Activated CD4-positive, alpha-beta memory T cell treated with anti-CD3 and anti-CD28 coated beads, Interleukin-2, amount 10 ng/mL, durations not matched to agents 7 days and 5 days (primary cell): ENCODE data around the gene MAP7D3. TPM values are rescaled to one million over a fixed set of nuclear protein-coding genes. Genes with fewer than 3 reads are reported as not detected.
"Not testable (repeated sequence)": the region's sequence is repeated elsewhere in the genome, so short reads cannot be mapped to it uniquely, and the experiment has no call there.

Experiments used
- CTCF ChIA-PET: fragments of 350-600 bp; sonication (Branson Sonifier 250); formaldehyde crosslinking; loops from one replicate; lab custom pipeline; 2021; ENCODE audit warnings: antibody characterized with exemption, inconsistent platforms; lab: Charles Lee
- POLR2A ChIA-PET: fragments of 350-600 bp; sonication (Branson Sonifier 250); formaldehyde crosslinking; loops from one replicate; lab custom pipeline; 2021; ENCODE audit warnings: antibody characterized with exemption; lab: Charles Lee
- DNase-seq: peaks from one replicate; pipeline ENCODE4 v3.0.0-alpha.2; 2020
- H3K27ac Mint-ChIP-seq: one replicate; pipeline ENCODE4 v1.8.0; 2021; ENCODE audit warnings: mild to moderate bottlenecking, mixed read lengths
- H3K27me3 Mint-ChIP-seq: one replicate; pipeline ENCODE4 v1.8.0; 2021; ENCODE audit warnings: mixed read lengths
- H3K36me3 Mint-ChIP-seq: one replicate; pipeline ENCODE4 v1.8.0; 2021; ENCODE audit warnings: low read depth, mixed read lengths
- H3K4me1 Mint-ChIP-seq: one replicate; pipeline ENCODE4 v1.8.0; 2021; ENCODE audit warnings: mixed read lengths
- H3K4me3 Mint-ChIP-seq: one replicate; pipeline ENCODE4 v1.8.0; 2021; ENCODE audit warnings: mild to moderate bottlenecking, mixed read lengths
- H3K9me3 Mint-ChIP-seq: one replicate; pipeline ENCODE4 v1.8.0; 2021; ENCODE audit warnings: mixed read lengths
- total RNA-seq, 2 experiments: library from RNA; stranded (reverse); gene quantifications; one replicate each; pipeline ENCODE4 v1.2.3, GENCODE V29; 2021

The MAP7D3 gene
- total RNA-seq, 2 experiments from 2014 or later: 14.5 to 14.8 TPM

DNA sequence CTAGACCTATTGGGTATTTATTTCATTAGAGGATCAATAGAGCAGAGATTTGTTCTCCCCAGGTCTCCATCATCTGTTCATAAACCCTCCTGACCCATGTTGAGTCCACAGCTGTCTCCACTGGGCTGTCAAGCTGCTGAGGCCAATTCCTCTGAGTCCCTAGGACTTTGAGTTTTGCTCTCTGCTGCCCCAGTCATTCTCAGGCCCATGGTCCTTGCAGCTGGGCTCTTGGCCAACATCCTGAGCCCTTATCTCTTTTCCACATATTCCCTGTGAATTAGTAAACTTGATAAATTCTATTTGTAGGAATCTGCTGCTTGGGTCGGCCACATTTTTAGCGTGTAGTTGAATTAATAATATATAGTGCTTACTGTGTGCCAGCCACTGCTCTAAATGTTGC, 62.0 kb downstream of the MAP7D3 start:
- no peak overlapping the region for H3K4me3 Mint-ChIP-seq
- H3K27ac Mint-ChIP-seq: no peak overlapping the region
- no peak for DNase-seq
- H3K4me1 Mint-ChIP-seq: peaks cover 44% of the 10 kb centered on the region
- peaks cover 6% of the 10 kb centered on the region for H3K36me3 Mint-ChIP-seq
- ChIA-PET CTCF (interaction anchor here (1.2 kb wide), 1 partner anchor 26 kb away, joined by 4 read pairs; no protein-coding TSS in a partner anchor), POLR2A (no interaction called here)
- no peaks in the 10 kb centered on the region for H3K27me3 Mint-ChIP-seq
- no peaks in the 10 kb centered on the region for H3K9me3 Mint-ChIP-seq

DNA sequence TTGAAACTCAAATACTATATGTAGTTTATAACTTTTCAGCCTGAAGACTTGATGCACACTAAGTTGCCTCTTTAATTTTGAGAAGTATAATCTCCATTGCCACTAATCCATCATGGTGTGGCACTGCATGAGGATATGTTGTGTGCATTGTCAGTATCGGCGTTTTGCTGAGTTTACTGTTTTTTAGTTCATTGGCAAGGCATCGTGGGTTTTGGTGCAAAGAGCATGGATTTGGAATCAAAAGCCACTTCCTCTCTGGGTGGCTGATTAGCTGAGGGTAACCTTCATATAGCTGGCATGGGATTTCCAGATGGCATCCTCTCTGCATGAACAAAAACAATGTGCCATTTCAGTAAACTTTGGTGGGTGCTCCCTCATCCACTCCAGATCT, 65.2 kb downstream of the MAP7D3 start:
- CTCF ChIA-PET: no interaction called here
- POLR2A ChIA-PET: no interaction called here
- H3K9me3 Mint-ChIP-seq: no peaks in the 10 kb centered on the region

DNA sequence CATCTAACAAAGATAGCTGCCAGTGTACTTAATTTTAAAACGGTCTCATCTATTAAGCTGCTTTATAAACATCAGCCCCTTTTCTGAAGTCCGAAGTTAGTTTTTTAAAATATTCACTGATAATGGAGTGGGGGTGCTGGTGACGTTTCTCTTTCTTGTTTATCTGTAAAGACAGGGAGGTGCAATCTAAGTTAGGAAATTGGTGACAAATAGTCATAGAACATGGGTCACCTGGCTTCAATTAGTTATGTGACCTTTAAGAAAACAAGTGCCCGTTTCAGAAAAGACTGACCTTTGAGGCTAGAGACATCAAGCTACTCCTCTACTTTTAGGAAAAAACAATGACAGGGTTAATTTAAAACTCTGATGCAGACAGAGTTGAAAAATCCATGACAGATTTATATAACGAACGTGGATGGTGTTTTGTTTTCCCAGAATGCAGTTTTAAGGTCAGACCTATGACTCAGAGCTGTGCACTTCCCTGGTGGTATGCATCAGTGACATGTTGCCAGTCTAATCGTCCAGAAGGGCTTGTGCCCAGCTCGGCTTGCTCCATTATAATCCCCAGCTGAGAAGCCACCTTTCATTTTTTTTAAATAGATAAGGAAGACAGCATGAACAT, 65.7 kb downstream of the MAP7D3 start:
- Mint-ChIP-seq H3K4me1 (peaks cover 11% of the 10 kb centered on the region), H3K27ac (no peak overlapping the region), H3K27me3 (no peaks in the 10 kb centered on the region), H3K4me3 (no peak overlapping the region), H3K36me3 (no peaks in the 10 kb centered on the region), H3K9me3 (no peaks in the 10 kb centered on the region)
- no peak for DNase-seq
- POLR2A ChIA-PET: no interaction called here
- CTCF ChIA-PET: no interaction called here

More for the DNA sequence above, 65.2 kb downstream of the MAP7D3 start:
- no peak for DNase-seq
- no peaks in the 10 kb centered on the region for H3K36me3 Mint-ChIP-seq
- no peak overlapping the region for H3K27ac Mint-ChIP-seq
- peaks cover 13% of the 10 kb centered on the region for H3K4me1 Mint-ChIP-seq
- no peak overlapping the region for H3K4me3 Mint-ChIP-seq
- H3K27me3 Mint-ChIP-seq: no peaks in the 10 kb centered on the region

DNA sequence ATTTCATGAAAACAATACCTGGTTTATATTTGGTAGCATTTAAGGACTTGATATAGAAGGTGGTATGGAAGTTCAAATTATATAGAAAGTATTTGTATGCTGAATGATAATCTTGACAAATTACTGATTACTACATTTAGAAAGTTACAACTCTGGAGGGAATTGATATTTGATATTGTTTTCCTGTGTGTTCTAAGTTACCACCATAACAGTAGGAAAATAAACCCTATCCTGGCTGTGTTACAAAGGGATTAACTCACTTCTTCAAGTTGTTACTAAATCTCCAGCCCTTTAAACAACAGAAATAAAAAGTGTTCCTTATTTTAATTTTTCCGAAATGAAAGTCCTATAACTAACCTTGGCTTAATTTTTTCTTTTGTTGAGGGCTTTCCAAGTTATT, 67.3 kb downstream of the MAP7D3 start:
- Mint-ChIP-seq H3K4me3 (no peak overlapping the region), H3K4me1 (peaks cover 11% of the 10 kb centered on the region), H3K9me3 (no peaks in the 10 kb centered on the region), H3K27ac (no peak overlapping the region), H3K27me3 (no peaks in the 10 kb centered on the region), H3K36me3 (no peaks in the 10 kb centered on the region)
- CTCF ChIA-PET: no interaction called here
- POLR2A ChIA-PET: no interaction called here
- no peak for DNase-seq

DNA sequence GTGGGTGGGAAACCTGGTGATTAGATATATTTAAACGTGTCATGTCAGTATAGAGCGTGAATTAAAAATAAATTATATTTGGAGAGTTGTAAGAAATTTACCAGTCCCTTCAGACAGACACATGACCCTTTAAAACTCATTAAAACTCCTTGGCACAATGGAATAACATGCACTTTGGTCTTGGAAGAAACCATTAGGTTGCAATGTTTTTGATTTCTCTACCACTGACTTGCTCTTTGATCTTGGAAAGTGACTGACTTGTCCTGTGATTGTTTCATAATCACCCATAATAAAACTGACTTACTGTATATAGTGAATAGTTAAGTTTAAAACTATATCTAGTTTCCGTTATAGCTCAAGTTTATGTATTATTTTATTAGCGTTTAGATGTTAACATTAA, 68.0 kb downstream of the MAP7D3 start:
- DNase-seq: no peak
- H3K4me3 Mint-ChIP-seq: no peak overlapping the region
- no peaks in the 10 kb centered on the region for H3K27me3 Mint-ChIP-seq
- H3K27ac Mint-ChIP-seq: no peak overlapping the region
- H3K9me3 Mint-ChIP-seq: no peaks in the 10 kb centered on the region
- H3K36me3 Mint-ChIP-seq: no peaks in the 10 kb centered on the region
- CTCF ChIA-PET: no interaction called here
- H3K4me1 Mint-ChIP-seq: peaks cover 11% of the 10 kb centered on the region
- POLR2A ChIA-PET: no interaction called here

DNA sequence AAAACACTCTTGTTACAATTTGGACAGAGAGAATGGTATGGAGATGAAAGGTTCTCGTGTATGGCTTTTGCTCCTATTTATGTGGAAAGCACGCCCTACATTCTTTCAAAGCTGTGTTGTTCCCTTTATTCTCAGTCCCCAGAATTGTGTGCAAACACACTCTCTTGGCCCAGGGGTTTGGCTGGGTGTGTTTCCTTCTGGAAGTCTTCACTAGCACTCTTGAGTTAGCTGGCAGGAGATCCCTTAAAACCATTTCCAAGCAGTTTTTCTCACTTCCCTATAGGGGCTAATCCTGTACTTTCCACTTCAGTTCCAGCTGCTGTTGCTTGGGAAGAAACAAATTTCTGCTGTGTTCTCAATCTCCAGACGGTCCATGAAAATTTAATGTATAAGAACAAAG, 68.8 kb downstream of the MAP7D3 start:
- Mint-ChIP-seq H3K36me3 (no peaks in the 10 kb centered on the region), H3K4me3 (no peak overlapping the region), H3K27me3 (no peaks in the 10 kb centered on the region), H3K9me3 (no peaks in the 10 kb centered on the region), H3K4me1 (peaks cover 11% of the 10 kb centered on the region), H3K27ac (no peak overlapping the region)
- DNase-seq: no peak
- ChIA-PET CTCF (no interaction called here), POLR2A (no interaction called here)

DNA sequence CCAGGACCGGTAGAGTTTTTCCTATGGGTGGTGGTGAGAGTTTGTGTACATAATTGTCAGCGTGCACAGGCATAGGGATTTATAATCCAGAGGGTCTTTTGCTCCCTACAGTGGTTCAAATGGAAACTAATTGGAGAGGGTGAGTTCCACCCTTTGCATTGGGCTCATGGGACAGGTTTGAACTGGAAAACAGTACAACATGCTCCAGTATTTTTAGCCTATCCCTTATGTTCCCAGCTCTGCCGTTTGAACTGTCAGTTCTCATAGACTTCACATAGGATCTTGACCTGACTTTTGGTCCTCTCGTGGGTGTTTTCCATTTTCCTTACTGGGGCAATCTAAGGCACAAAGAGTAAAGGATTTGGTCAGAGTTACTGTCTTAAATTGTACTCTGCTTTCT, 72.1 kb downstream of the MAP7D3 start:
- H3K27me3 Mint-ChIP-seq: no peaks in the 10 kb centered on the region

DNA sequence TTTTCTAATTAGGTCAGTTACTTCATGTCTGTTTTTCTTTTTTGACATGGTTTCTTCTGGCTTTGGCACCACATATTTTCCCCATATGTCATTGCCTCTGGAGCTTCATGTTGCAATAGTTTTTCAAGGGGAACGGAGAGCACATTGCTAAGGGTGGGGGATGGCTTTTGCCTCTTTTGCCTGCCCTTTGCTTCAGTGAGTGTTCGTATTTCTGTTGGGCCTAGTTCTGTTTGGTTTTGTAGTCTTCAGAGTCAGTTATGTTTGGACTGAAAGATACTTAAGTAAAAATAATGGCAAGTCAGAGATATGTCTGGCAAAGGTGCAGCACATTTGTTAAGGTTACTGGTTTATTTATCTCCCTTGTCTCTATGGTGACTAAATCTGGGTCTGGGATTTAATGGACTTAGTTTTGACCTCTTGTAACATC, 74.8 kb downstream of the MAP7D3 start:
- ChIA-PET CTCF (no interaction called here), POLR2A (no interaction called here)

More for the DNA sequence above, 72.1 kb downstream of the MAP7D3 start:
- ChIA-PET POLR2A (no interaction called here), CTCF (no interaction called here)
- no peak for DNase-seq
- no peaks in the 10 kb centered on the region for H3K9me3 Mint-ChIP-seq
- H3K36me3 Mint-ChIP-seq: peaks cover 2% of the 10 kb centered on the region
- H3K4me1 Mint-ChIP-seq: no peaks in the 10 kb centered on the region
- no peak overlapping the region for H3K4me3 Mint-ChIP-seq
- no peak overlapping the region for H3K27ac Mint-ChIP-seq

DNA sequence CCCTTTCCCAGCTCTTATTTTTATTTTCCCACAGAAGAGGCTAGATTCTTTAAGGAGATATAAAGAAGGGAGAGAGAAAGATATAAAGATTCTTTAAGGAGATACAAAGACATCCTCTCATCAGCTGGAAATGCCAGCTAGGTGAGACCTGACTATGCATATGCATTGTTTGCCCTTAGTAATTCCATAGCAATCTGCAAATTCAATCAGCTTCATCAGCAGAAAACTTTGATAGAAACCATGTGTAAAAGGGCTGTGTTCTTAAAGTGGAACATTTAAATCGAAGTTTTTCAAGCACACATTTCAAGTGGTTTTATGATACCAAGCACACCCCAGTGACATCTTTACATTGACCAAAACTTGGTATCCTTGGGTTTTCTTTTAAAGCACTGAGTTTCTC, 79.8 kb downstream of the MAP7D3 start:
- Mint-ChIP-seq H3K4me1 (no peaks in the 10 kb centered on the region), H3K4me3 (no peak overlapping the region), H3K36me3 (peaks cover 2% of the 10 kb centered on the region), H3K27ac (no peak overlapping the region), H3K9me3 (no peaks in the 10 kb centered on the region), H3K27me3 (no peaks in the 10 kb centered on the region)
- ChIA-PET CTCF (no interaction called here), POLR2A (no interaction called here)
- DNase-seq: no peak

More for the DNA sequence above, 74.8 kb downstream of the MAP7D3 start:
- Mint-ChIP-seq H3K9me3 (no peaks in the 10 kb centered on the region), H3K27me3 (no peaks in the 10 kb centered on the region), H3K4me3 (no peak overlapping the region), H3K4me1 (no peaks in the 10 kb centered on the region), H3K27ac (no peak overlapping the region), H3K36me3 (peaks cover 2% of the 10 kb centered on the region)
- no peak for DNase-seq

DNA sequence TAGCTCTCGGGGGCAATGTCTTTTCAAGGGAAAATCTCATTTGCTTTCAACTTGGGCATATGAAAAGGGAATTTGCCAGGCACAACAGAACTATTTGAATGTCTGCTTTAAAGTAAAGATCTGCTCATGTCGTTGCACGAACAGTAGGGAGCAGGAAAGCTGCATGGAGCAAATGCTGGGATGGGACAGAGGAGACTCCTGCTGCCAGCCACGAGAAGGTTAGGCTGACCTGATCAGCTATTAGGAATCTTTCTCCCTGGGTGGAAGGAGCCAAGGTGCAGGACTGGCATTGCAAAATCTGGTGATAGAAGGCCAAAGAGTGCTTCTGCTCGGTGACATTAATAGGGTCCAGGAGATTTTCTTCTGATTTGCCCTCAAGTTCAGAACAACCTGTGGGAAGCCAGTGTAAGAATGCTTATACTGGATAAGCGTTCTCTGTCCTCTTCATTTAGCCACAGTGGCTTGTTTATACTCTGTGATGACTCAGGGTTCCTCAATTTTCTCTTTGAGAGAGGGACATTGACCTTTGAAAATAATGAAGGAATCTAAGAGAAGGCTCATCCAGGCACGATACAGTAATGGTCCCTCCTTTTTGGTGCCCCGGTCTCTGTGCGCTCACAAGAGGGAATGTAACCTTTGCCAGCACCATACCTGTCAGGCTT, 80.9 kb downstream of the MAP7D3 start:
- Mint-ChIP-seq H3K4me1 (no peaks in the 10 kb centered on the region), H3K27ac (no peak overlapping the region), H3K4me3 (no peak overlapping the region), H3K36me3 (no peaks in the 10 kb centered on the region), H3K9me3 (no peaks in the 10 kb centered on the region), H3K27me3 (no peaks in the 10 kb centered on the region)
- no peak for DNase-seq
- ChIA-PET POLR2A (no interaction called here), CTCF (no interaction called here)

DNA sequence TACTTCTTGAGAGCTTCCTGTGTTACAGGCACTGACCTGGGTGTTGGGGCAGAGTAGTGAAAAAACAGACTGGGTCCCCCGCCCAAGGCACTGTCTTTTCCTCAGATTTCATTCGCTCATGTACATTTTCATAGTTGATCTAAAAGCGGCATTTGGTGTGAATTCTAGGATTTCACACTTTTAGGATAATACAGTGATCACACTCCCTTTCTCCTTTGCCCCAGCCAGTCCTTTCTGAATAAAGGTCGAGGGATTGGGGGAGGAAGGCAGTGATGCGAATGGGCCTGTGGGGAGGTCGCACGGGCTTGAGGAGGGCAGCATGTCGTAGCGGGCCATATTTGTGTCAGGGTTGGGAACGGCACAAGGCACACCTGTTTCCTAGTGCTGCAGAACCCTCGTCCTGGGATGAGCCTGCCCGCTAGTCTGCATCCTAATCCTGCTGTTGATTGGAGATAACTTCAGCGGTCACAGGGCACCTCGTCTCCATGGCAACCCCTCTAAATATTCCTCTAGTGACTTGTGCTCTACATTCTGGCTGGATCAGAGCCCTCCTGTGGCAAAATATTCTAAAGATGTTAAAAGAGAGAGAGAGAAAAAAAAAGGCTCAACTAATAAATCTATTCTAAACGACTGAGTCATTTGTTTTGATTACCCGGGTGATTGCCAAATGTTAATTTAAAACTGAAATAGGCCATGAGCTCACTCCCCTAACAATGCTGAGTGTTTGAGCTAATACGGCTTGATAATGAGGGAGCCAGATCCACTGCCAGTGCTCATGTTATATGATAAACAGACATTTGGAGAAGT, 82.1 kb downstream of the MAP7D3 start:
- no peak for DNase-seq
- Mint-ChIP-seq H3K36me3 (no peaks in the 10 kb centered on the region), H3K27me3 (no peaks in the 10 kb centered on the region), H3K4me3 (no peak overlapping the region), H3K27ac (no peak overlapping the region), H3K9me3 (no peaks in the 10 kb centered on the region), H3K4me1 (no peaks in the 10 kb centered on the region)
- CTCF ChIA-PET: no interaction called here
- POLR2A ChIA-PET: no interaction called here

DNA sequence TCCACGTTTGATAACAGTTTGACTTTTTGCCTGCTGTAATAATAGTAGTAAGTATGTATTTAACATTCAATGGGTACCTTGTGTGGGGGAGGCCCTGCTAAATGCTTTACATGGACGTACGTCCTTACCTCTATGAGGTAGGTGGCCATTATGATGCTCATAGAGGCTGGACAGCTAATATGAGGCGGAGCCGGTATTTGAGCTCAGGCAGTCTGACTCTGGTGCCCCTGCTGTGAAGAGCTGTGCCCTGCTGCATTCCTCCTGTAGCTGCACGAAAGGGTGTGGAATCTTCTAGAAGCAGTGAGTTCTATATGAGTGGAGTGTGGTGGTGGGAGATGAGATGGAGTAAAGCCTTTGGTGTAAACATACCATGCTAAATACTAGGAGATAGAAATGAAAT, 83.2 kb downstream of the MAP7D3 start:
- CTCF ChIA-PET, H3K4me3 Mint-ChIP-seq, H3K36me3 Mint-ChIP-seq, H3K27ac Mint-ChIP-seq, H3K27me3 Mint-ChIP-seq, POLR2A ChIA-PET, H3K9me3 Mint-ChIP-seq, DNase-seq, H3K4me1 Mint-ChIP-seq: not testable (repeated sequence)

DNA sequence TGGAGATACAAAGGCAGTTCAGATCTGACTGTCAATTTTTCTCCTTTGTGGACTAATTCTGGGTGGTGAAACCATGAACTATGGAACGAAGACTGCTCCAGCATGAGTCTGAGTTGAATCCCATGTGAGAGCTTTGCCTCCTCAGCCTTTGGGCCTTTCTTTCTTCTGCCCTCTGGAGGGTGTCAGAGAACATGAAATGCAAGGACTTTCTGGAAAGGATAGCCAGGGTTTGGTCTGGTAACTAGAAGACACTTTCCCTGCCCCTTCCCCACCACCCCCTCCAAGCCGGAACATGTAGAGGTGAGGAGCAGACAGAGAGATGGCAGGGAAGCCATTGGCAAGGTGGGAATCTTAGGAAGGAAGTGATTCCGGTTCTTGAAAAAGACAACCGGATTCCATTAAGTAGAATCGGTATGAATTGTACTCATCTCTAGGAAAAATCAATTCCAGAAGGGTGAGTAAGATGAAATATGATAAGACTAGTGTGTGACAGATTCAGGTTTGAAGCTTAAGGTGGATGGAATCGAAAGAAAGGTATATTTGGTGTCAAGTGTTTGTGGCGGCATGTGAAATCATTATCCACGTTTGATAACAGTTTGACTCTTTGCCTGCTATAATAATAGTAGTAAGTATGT, 84.9 kb downstream of the MAP7D3 start:
- Mint-ChIP-seq H3K27ac (no peak overlapping the region), H3K27me3 (no peaks in the 10 kb centered on the region), H3K36me3 (no peaks in the 10 kb centered on the region), H3K9me3 (no peaks in the 10 kb centered on the region), H3K4me1 (peaks cover 5% of the 10 kb centered on the region), H3K4me3 (no peak overlapping the region)
- POLR2A ChIA-PET: no interaction called here
- no peak for DNase-seq
- CTCF ChIA-PET: interaction anchor here (1.3 to 2.0 kb wide), 3 partner anchors 37 to 138 kb away, joined by 3 to 9 read pairs (median 9); no protein-coding TSS in a partner anchor
